NT2/D1 (cell line): ENCODE data around the gene CLEC16A.

Experiments
- SUZ12 ChIP-seq: IDR thresholded peaks from 2 replicates; pipeline ENCODE4 v1.6.1; 2011; ENCODE audit not compliant: insufficient read length, insufficient read depth; ENCODE audit errors: extremely low read depth
- ZNF274 ChIP-seq: IDR thresholded peaks from 2 replicates; pipeline ENCODE4 v1.6.1; 2011; ENCODE audit warnings: mild to moderate bottlenecking, low read depth, low read length

GRCh38 chr16:11064202-11064540 lies 119.8 kb downstream of the CLEC16A start:
- TF ChIP-seq SUZ12: no peak
- TF ChIP-seq ZNF274: no peak
